ENCODE measurements around the gene RAPGEF1. TPM values are rescaled to one million over a fixed set of nuclear protein-coding genes. Genes with fewer than 3 reads are reported as not detected.

The RAPGEF1 gene
- polyA plus RNA-seq, 1 donor from 2014 or later: 23.6 TPM

DNA sequence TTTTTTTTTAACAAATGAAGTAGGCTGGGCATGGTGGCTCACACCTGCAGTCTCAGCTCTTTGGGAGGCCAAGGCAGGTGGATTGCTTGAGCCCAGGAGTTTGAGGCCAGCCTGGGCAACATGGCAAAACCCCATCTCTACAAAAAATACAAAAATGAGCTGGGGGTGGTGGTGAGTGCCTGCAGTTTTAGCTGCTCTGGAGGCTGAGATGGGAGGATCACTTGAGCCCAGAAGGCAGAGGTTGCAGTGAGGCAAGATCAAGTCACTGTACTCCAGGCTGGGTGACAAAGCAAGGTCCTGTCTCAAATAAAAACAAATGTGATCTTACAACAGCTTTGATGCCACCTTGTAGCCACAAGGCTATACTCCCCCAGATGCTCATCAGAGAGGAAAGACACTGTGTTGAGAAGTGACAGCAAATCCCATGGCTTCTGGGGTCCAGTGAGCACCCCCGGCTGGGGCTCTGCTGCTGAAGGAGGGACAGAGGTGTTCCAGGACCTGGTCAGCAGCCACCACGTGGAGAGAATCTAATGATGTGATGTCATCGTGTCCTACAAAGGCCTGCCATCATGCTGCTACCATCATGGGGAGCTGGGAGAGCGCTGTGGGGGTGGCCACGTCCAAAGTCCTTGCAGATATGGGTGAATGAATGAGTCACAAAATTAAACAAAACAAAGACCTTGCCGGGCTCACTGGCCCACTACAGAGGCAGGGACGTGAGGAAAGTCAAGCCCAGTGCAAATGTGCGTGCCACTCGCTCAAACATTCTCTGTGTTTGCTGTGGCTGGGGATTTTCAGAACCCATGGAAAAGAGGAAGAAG is 133.9 kb downstream of the RAPGEF1 start:
- Histone ChIP-seq H3F3A (ENCODE audit: insufficient read depth, low read length, poor library complexity, severe bottlenecking) (no peaks in the 10 kb centered on the region), H3K27me3 (ENCODE audit: insufficient read depth, low read depth, low read length) (no peaks in the 10 kb centered on the region), H3K9me3 (ENCODE audit: low read length) (no peaks in the 10 kb centered on the region), H3K79me2 (replicated peaks; ENCODE audit: insufficient read depth, low read length) (no peaks in the 10 kb centered on the region), H3K36me3 (ENCODE audit: insufficient read depth, low read length) (no peaks in the 10 kb centered on the region), H2AFZ (ENCODE audit: low read depth, low read length) (no peak overlapping the region), H3K9me2 (ENCODE audit: insufficient read depth, low read length) (no peaks in the 10 kb centered on the region), H3K4me2 (ENCODE audit: low read length) (no peak overlapping the region), H4K20me1 (ENCODE audit: insufficient read depth) (no peaks in the 10 kb centered on the region), H3K9ac (ENCODE audit: low read length) (no peak overlapping the region), H3K4me3 (ENCODE audit: low read length) (no peak overlapping the region), H3K27ac (ENCODE audit: low read length) (no peak overlapping the region)
- no peak for TF ChIP-seq RAD21 (conservative IDR thresholded peaks at IDR 0.05)
- TF ChIP-seq TAF1 (IDR thresholded peaks at IDR 0.05; ENCODE audit: low read depth): no peak
- TF ChIP-seq, protein P1, sequence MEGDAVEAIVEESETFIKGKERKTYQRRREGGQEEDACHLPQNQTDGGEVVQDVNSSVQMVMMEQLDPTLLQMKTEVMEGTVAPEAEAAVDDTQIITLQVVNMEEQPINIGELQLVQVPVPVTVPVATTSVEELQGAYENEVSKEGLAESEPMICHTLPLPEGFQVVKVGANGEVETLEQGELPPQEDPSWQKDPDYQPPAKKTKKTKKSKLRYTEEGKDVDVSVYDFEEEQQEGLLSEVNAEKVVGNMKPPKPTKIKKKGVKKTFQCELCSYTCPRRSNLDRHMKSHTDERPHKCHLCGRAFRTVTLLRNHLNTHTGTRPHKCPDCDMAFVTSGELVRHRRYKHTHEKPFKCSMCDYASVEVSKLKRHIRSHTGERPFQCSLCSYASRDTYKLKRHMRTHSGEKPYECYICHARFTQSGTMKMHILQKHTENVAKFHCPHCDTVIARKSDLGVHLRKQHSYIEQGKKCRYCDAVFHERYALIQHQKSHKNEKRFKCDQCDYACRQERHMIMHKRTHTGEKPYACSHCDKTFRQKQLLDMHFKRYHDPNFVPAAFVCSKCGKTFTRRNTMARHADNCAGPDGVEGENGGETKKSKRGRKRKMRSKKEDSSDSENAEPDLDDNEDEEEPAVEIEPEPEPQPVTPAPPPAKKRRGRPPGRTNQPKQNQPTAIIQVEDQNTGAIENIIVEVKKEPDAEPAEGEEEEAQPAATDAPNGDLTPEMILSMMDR (IDR thresholded peaks at IDR 0.05; ENCODE audit: poor library complexity, severe bottlenecking): no peak
- no peak for TF ChIP-seq MXI1 (conservative IDR thresholded peaks at IDR 0.05; ENCODE audit: poor library complexity, severe bottlenecking)
- TF ChIP-seq POLR2AphosphoS5 (IDR thresholded peaks at IDR 0.05): no peak
- TF ChIP-seq EZH2 (IDR thresholded peaks at IDR 0.05; ENCODE audit: borderline replicate concordance, insufficient read depth, low read length, poor library complexity, severe bottlenecking): no peak
- TF ChIP-seq SMC3 (conservative IDR thresholded peaks at IDR 0.05; ENCODE audit: poor library complexity): no peak
- TF ChIP-seq EP300 (conservative IDR thresholded peaks at IDR 0.05; ENCODE audit: poor library complexity, severe bottlenecking): no peak
- TF ChIP-seq, protein P2, sequence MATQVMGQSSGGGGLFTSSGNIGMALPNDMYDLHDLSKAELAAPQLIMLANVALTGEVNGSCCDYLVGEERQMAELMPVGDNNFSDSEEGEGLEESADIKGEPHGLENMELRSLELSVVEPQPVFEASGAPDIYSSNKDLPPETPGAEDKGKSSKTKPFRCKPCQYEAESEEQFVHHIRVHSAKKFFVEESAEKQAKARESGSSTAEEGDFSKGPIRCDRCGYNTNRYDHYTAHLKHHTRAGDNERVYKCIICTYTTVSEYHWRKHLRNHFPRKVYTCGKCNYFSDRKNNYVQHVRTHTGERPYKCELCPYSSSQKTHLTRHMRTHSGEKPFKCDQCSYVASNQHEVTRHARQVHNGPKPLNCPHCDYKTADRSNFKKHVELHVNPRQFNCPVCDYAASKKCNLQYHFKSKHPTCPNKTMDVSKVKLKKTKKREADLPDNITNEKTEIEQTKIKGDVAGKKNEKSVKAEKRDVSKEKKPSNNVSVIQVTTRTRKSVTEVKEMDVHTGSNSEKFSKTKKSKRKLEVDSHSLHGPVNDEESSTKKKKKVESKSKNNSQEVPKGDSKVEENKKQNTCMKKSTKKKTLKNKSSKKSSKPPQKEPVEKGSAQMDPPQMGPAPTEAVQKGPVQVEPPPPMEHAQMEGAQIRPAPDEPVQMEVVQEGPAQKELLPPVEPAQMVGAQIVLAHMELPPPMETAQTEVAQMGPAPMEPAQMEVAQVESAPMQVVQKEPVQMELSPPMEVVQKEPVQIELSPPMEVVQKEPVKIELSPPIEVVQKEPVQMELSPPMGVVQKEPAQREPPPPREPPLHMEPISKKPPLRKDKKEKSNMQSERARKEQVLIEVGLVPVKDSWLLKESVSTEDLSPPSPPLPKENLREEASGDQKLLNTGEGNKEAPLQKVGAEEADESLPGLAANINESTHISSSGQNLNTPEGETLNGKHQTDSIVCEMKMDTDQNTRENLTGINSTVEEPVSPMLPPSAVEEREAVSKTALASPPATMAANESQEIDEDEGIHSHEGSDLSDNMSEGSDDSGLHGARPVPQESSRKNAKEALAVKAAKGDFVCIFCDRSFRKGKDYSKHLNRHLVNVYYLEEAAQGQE (IDR thresholded peaks at IDR 0.05; ENCODE audit: borderline replicate concordance): no peak

DNA sequence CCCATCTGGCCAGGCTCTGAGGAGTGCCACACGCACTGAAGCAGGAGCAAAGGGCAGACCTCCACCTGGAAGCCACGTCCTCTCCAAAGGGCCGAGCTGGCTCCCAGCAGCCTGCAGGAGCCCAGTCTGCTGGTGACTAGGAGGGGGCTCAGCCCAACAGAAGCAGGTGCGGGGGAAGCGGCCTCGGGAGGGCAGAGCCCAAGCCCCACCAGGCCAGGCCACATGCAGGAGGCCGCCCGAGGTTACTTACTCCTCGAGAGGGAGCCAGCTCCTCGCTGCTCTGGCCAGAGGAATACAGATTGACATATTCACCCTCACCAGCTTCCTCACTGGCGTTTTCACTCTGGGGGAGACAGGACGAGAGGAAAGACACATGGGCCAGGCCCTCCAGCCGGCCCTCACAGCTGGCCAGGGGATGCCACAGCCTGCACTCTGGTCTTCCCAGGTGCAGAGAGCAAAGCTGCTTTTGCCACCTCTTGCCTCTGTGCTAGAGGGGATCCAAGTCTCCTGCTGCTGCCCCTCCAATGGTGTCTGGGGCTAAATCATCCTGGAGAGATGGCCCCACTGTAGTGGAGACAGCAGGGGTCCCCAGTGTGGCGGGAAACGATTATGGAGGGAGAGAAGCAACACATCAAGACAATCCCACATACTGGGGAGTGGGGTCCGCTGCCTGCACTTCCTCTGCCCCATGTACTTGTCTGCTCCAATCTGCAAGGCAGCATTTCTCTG is 136.0 kb downstream of the RAPGEF1 start:
- no peaks in the 10 kb centered on the region for H3K9me2 ChIP-seq (ENCODE audit: insufficient read depth, low read length)

More for the DNA sequence above, 136.0 kb downstream of the RAPGEF1 start:
- Histone ChIP-seq H3K27me3 (ENCODE audit: insufficient read depth, low read depth, low read length) (no peaks in the 10 kb centered on the region), H3K4me3 (ENCODE audit: low read length) (no peak overlapping the region), H3K79me2 (replicated peaks; ENCODE audit: insufficient read depth, low read length) (no peaks in the 10 kb centered on the region), H3K9me3 (ENCODE audit: low read length) (no peaks in the 10 kb centered on the region), H2AFZ (ENCODE audit: low read depth, low read length) (no peak overlapping the region), H3K36me3 (ENCODE audit: insufficient read depth, low read length) (no peaks in the 10 kb centered on the region), H3K4me2 (ENCODE audit: low read length) (no peak overlapping the region), H3K9ac (ENCODE audit: low read length) (no peak overlapping the region), H3K27ac (ENCODE audit: low read length) (no peak overlapping the region), H4K20me1 (ENCODE audit: insufficient read depth) (no peaks in the 10 kb centered on the region), H3F3A (ENCODE audit: insufficient read depth, low read length, poor library complexity, severe bottlenecking) (no peaks in the 10 kb centered on the region)
- no peak for TF ChIP-seq EZH2 (IDR thresholded peaks at IDR 0.05; ENCODE audit: borderline replicate concordance, insufficient read depth, low read length, poor library complexity, severe bottlenecking)
- TF ChIP-seq TAF1 (IDR thresholded peaks at IDR 0.05; ENCODE audit: low read depth): no peak
- TF ChIP-seq SMC3 (conservative IDR thresholded peaks at IDR 0.05; ENCODE audit: poor library complexity): no peak
- TF ChIP-seq MXI1 (conservative IDR thresholded peaks at IDR 0.05; ENCODE audit: poor library complexity, severe bottlenecking): no peak
- TF ChIP-seq RAD21 (conservative IDR thresholded peaks at IDR 0.05): no peak
- TF ChIP-seq EP300 (conservative IDR thresholded peaks at IDR 0.05; ENCODE audit: poor library complexity, severe bottlenecking): no peak
- no peak for TF ChIP-seq POLR2AphosphoS5 (IDR thresholded peaks at IDR 0.05)
- TF ChIP-seq, protein P2 (IDR thresholded peaks at IDR 0.05; ENCODE audit: borderline replicate concordance): no peak
- TF ChIP-seq, protein P1 (IDR thresholded peaks at IDR 0.05; ENCODE audit: poor library complexity, severe bottlenecking): no peak
